ENCODE data around the gene MBP.

MBP gene

DNA sequence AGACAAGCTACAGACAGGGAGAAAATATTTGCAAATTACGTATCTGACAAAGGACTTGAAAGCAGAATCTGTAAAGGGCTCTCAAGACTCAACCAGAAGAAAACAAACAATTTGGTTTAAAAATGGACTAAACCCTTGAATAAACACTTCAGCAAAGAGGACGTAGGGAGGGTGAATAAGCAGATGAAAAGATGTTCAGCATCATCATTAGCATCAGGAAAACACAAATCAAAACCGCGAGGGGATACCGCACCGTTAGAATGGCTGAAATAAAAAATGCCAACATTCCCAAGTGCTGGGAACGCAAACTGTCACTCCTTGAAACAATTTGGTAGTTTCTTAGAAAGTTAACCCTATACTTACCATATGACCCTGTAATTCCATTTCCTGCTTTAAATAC lies 136.7 kb downstream of the MBP start:
- Histone ChIP-seq H3K4me3 (replicated peaks; ENCODE audit: insufficient read depth, low read length) (no peak overlapping the region), H3K27ac (replicated peaks) (no peak overlapping the region), H3K27me3 (ENCODE audit: insufficient read depth, poor library complexity, severe bottlenecking) (no peaks in the 10 kb centered on the region)
- TF ChIP-seq, protein P1, sequence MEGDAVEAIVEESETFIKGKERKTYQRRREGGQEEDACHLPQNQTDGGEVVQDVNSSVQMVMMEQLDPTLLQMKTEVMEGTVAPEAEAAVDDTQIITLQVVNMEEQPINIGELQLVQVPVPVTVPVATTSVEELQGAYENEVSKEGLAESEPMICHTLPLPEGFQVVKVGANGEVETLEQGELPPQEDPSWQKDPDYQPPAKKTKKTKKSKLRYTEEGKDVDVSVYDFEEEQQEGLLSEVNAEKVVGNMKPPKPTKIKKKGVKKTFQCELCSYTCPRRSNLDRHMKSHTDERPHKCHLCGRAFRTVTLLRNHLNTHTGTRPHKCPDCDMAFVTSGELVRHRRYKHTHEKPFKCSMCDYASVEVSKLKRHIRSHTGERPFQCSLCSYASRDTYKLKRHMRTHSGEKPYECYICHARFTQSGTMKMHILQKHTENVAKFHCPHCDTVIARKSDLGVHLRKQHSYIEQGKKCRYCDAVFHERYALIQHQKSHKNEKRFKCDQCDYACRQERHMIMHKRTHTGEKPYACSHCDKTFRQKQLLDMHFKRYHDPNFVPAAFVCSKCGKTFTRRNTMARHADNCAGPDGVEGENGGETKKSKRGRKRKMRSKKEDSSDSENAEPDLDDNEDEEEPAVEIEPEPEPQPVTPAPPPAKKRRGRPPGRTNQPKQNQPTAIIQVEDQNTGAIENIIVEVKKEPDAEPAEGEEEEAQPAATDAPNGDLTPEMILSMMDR (IDR thresholded peaks at IDR 0.05; ENCODE audit: insufficient read depth, low read length) = no peak
- TF ChIP-seq POLR2AphosphoS5 (IDR thresholded peaks at IDR 0.05; ENCODE audit: low read depth) (no peak), SPI1 (IDR thresholded peaks at IDR 0.05; ENCODE audit: borderline replicate concordance, low read depth) (no peak), GABPA (IDR thresholded peaks at IDR 0.05; ENCODE audit: low read depth) (no peak)
- no peak for DNase-seq (ENCODE audit: low read depth in 1 of 2, low spot score in 1 of 2)

DNA sequence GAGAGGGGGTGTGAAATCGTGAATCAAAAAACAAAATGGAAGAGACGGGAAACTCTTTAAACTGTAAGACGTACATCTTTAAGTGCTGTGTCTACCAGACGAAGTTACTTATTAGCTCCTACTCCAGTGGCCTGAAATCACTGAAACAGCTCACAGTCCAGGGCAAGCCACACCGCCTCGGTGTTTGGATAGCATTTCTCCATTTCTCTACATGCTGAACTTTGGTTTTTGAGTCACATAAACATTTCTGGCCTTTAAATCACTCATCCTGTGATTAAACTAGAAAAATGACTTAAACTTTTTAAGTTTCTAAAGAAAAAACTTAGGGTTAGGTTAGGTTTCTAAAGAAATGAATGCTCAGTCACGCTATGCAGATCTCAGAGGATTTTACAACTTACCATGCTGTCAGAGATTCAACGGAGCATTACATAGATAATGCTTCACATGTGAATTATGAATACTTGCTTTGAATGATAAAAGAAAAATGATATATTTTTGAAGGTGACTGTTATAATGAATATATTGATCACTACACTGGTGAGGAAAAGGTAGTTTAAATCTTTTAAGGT lies 138.4 kb downstream of the MBP start:
- H3K27ac ChIP-seq (replicated peaks) = no peak overlapping the region
- no peak for TF ChIP-seq POLR2AphosphoS5 (IDR thresholded peaks at IDR 0.05; ENCODE audit: low read depth)
- TF ChIP-seq, protein P2, sequence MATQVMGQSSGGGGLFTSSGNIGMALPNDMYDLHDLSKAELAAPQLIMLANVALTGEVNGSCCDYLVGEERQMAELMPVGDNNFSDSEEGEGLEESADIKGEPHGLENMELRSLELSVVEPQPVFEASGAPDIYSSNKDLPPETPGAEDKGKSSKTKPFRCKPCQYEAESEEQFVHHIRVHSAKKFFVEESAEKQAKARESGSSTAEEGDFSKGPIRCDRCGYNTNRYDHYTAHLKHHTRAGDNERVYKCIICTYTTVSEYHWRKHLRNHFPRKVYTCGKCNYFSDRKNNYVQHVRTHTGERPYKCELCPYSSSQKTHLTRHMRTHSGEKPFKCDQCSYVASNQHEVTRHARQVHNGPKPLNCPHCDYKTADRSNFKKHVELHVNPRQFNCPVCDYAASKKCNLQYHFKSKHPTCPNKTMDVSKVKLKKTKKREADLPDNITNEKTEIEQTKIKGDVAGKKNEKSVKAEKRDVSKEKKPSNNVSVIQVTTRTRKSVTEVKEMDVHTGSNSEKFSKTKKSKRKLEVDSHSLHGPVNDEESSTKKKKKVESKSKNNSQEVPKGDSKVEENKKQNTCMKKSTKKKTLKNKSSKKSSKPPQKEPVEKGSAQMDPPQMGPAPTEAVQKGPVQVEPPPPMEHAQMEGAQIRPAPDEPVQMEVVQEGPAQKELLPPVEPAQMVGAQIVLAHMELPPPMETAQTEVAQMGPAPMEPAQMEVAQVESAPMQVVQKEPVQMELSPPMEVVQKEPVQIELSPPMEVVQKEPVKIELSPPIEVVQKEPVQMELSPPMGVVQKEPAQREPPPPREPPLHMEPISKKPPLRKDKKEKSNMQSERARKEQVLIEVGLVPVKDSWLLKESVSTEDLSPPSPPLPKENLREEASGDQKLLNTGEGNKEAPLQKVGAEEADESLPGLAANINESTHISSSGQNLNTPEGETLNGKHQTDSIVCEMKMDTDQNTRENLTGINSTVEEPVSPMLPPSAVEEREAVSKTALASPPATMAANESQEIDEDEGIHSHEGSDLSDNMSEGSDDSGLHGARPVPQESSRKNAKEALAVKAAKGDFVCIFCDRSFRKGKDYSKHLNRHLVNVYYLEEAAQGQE (IDR thresholded peaks at IDR 0.05; ENCODE audit: insufficient replicate concordance, low read depth) = no peak
- TF ChIP-seq, protein P1 (IDR thresholded peaks at IDR 0.05; ENCODE audit: insufficient read depth, low read length) = no peak
- TF ChIP-seq GABPA (IDR thresholded peaks at IDR 0.05; ENCODE audit: low read depth) = no peak
- TF ChIP-seq SPI1 (IDR thresholded peaks at IDR 0.05; ENCODE audit: borderline replicate concordance, low read depth) = no peak
- H3K27me3 ChIP-seq (ENCODE audit: insufficient read depth, poor library complexity, severe bottlenecking) = no peaks in the 10 kb centered on the region

DNA sequence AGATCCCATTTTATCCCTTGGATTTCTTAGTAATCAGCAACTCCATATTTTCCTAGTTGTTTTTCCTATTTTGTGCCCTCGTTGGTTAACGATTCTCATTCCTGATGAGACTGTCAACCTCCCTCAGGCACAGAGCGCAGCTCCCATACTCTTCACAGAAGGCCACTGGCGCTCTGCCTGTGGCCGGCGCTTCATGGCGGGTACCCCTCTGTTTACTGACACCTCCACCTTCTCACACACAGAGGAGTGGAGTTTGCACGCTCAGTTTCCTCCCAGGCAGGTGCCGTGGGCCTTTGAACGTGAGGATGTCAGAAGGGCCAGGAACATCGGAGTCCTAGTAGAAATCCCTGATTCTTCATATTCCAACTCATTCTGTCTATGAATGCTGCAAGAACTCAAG lies 139.0 kb downstream of the MBP start:
- no peak overlapping the region for H3K27ac ChIP-seq (replicated peaks)
- TF ChIP-seq, protein P2 (IDR thresholded peaks at IDR 0.05; ENCODE audit: insufficient replicate concordance, low read depth) = no peak
- TF ChIP-seq, protein P1 (IDR thresholded peaks at IDR 0.05; ENCODE audit: insufficient read depth, low read length) = no peak
- TF ChIP-seq GABPA (IDR thresholded peaks at IDR 0.05; ENCODE audit: low read depth) (no peak), POLR2AphosphoS5 (IDR thresholded peaks at IDR 0.05; ENCODE audit: low read depth) (no peak), SPI1 (IDR thresholded peaks at IDR 0.05; ENCODE audit: borderline replicate concordance, low read depth) (no peak)
- no peak for DNase-seq (ENCODE audit: low read depth in 1 of 2, low spot score in 1 of 2)
- H3K27me3 ChIP-seq (ENCODE audit: insufficient read depth, poor library complexity, severe bottlenecking) = no peaks in the 10 kb centered on the region
- no peak overlapping the region for H3K4me3 ChIP-seq (replicated peaks; ENCODE audit: insufficient read depth, low read length)

More for the DNA sequence above, 138.4 kb downstream of the MBP start:
- H3K4me3 ChIP-seq (replicated peaks; ENCODE audit: insufficient read depth, low read length) = no peak overlapping the region
- no peak for DNase-seq (ENCODE audit: low read depth in 1 of 2, low spot score in 1 of 2)

DNA sequence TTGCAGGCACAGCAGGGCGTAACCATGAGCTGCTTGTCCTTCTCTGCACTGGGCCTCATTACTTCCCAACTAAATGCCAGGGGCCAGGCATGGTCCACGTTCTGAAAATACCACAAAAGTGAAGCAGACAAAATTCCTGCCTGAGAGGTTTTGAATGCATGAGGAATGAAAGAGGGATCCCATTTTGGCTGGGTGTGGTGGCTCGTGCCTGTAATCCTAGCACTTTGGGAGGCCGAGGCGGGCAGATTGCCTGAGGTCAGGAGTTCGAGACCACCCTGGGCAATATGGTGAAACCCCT lies 139.5 kb downstream of the MBP start:
- Histone ChIP-seq H3K27me3 (ENCODE audit: insufficient read depth, poor library complexity, severe bottlenecking) (no peaks in the 10 kb centered on the region), H3K27ac (replicated peaks) (no peak overlapping the region), H3K4me3 (replicated peaks; ENCODE audit: insufficient read depth, low read length) (no peak overlapping the region)
- no peak for DNase-seq (ENCODE audit: low read depth in 1 of 2, low spot score in 1 of 2)
- no peak for TF ChIP-seq GABPA (IDR thresholded peaks at IDR 0.05; ENCODE audit: low read depth)
- TF ChIP-seq POLR2AphosphoS5 (IDR thresholded peaks at IDR 0.05; ENCODE audit: low read depth) = no peak
- TF ChIP-seq, protein P1 (IDR thresholded peaks at IDR 0.05; ENCODE audit: insufficient read depth, low read length) = no peak
- TF ChIP-seq, protein P2 (IDR thresholded peaks at IDR 0.05; ENCODE audit: insufficient replicate concordance, low read depth) = no peak
- TF ChIP-seq SPI1 (IDR thresholded peaks at IDR 0.05; ENCODE audit: borderline replicate concordance, low read depth) = no peak

Measured in HL-60 (cell line).